Endothelial cell of umbilical vein (primary cell): Measurements from ENCODE around the gene FAM24A. TPM values are rescaled to one million over a fixed set of nuclear protein-coding genes. Genes with fewer than 3 reads are reported as not detected.

Source experiments
- BruUV-seq: library from RNA; stranded (reverse); fragments of 400-500 nt; replicated peaks from 2 replicates; lab custom pipeline; 2021; lab: Mats Ljungman, UMichigan
- CTCF ChIA-PET: fragments of 300-600, 350-600 bp; sonication (Branson Sonifier 250); formaldehyde crosslinking; loops from one replicate; lab custom pipeline; 2021; ENCODE audit warnings: antibody characterized with exemption, inconsistent platforms; lab: Charles Lee
- POLR2A ChIA-PET: fragments of 300-600, 350-600 bp; sonication (Branson Sonifier 250); formaldehyde crosslinking; loops from one replicate; lab custom pipeline; 2021; ENCODE audit warnings: antibody characterized with exemption, inconsistent platforms; lab: Charles Lee
- DNase-seq: peaks from one replicate; pipeline ENCODE4 v3.0.0-alpha.2; 2011; ENCODE audit warnings: low read depth, low spot score
- FAIRE-seq: peaks from 2 replicates; lab custom pipeline; 2011; peaks lifted over from hg19 to GRCh38; lab: Jason Lieb, UNC
- H2AFZ ChIP-seq: 2 replicates; pipeline ENCODE4 v1.6.0; 2012; ENCODE audit warnings: low read depth, low read length, control low read depth, inconsistent platforms
- H3K27ac ChIP-seq: 2 replicates; pipeline ENCODE4 v1.5.1; 2011; ENCODE audit warnings: low read depth, mild to moderate bottlenecking, control low read depth, low read length, moderate library complexity; ENCODE audit not compliant: insufficient read depth
- H3K27me3 ChIP-seq, 2 experiments: 2 replicates each; pipeline versions ENCODE4 v1.6.0 to v1.6.1; 2011; ENCODE audit warnings: low read length in 2 of 2, mixed read lengths in 1 of 2; ENCODE audit not compliant: control insufficient read depth in 2 of 2, insufficient read depth in 2 of 2
- H3K36me3 ChIP-seq, 2 experiments: 2 replicates in 1 of 2; 3 replicates in 1 of 2; pipeline ENCODE4 v1.5.1; 2011; ENCODE audit warnings: low read length in 2 of 2, mild to moderate bottlenecking in 1 of 2, moderate library complexity in 1 of 2; ENCODE audit not compliant: control insufficient read depth in 2 of 2, insufficient read depth in 2 of 2; ENCODE audit errors: extremely low read depth in 1 of 2
- H3K4me1 ChIP-seq: 3 replicates; pipeline ENCODE4 v1.5.1; 2011; ENCODE audit warnings: mild to moderate bottlenecking, low read length; ENCODE audit not compliant: control insufficient read depth, insufficient read depth; ENCODE audit errors: extremely low read depth
- H3K4me2 ChIP-seq: 2 replicates; pipeline ENCODE4 v1.6.1; 2011; ENCODE audit warnings: low read length, control low read depth, mixed read lengths; ENCODE audit not compliant: insufficient read depth
- H3K4me3 ChIP-seq, 3 experiments: fragments of 200-600 bp in 1 of 3; sonication (generic), shearing (Covaris generic) in 1 of 3; replicated peaks in 1 of 3; 2 replicates each; pipeline ENCODE4 v1.5.1; 2011 to 2016; ENCODE audit warnings: control low read depth in 3 of 3, low read length in 3 of 3, mild to moderate bottlenecking in 2 of 3, inconsistent platforms in 1 of 3, low read depth in 1 of 3, moderate library complexity in 1 of 3; ENCODE audit not compliant: insufficient read depth in 1 of 3
- H3K79me2 ChIP-seq: 2 replicates; pipeline ENCODE4 v1.6.0; 2012; ENCODE audit warnings: low read length, inconsistent platforms; ENCODE audit not compliant: control insufficient read depth, insufficient read depth
- H3K9ac ChIP-seq: replicated peaks from 2 replicates; pipeline ENCODE3; 2011; ENCODE audit warnings: low read length, control low read depth; ENCODE audit not compliant: insufficient read depth; ENCODE audit errors: extremely low read depth
- H3K9me1 ChIP-seq: replicated peaks from 3 replicates; pipeline ENCODE4 v1.6.0; 2011; ENCODE audit warnings: mild to moderate bottlenecking, low read length; ENCODE audit not compliant: control insufficient read depth, insufficient read depth; ENCODE audit errors: extremely low read depth
- H3K9me3 ChIP-seq: replicated peaks from 2 replicates; pipeline ENCODE4 v1.5.1; 2012; ENCODE audit warnings: low read length, inconsistent platforms; ENCODE audit not compliant: control insufficient read depth, insufficient read depth
- H4K20me1 ChIP-seq: replicated peaks from 2 replicates; pipeline ENCODE3; 2011; ENCODE audit warnings: mild to moderate bottlenecking, low read length; ENCODE audit not compliant: control insufficient read depth, insufficient read depth; ENCODE audit errors: extremely low read depth
- CTCF ChIP-seq, 2 donors: IDR thresholded peaks; 1 replicate in 1 of 2; 2 replicates in 1 of 2; pipeline ENCODE4 v1.5.1; 2011; ENCODE audit warnings: low read length in 2 of 2, mild to moderate bottlenecking in 2 of 2, moderate library complexity in 2 of 2, control low read depth in 1 of 2, inconsistent platforms in 1 of 2, low read depth in 1 of 2; ENCODE audit not compliant: insufficient read depth in 1 of 2; ENCODE audit errors: extremely low read depth in 1 of 2
- EZH2 ChIP-seq: IDR thresholded peaks from 2 replicates; pipeline ENCODE4 v1.6.1; 2012; ENCODE audit warnings: borderline replicate concordance, low read depth, mild to moderate bottlenecking, moderate library complexity, low read length, inconsistent platforms; ENCODE audit not compliant: severe bottlenecking
- FOS ChIP-seq: IDR thresholded peaks from 2 replicates; pipeline ENCODE4 v1.6.1; 2011; ENCODE audit warnings: mild to moderate bottlenecking, low read length, moderate library complexity, borderline replicate concordance; ENCODE audit not compliant: insufficient read depth
- GATA2 ChIP-seq: IDR thresholded peaks from 2 replicates; pipeline ENCODE4 v1.7.0; 2011; ENCODE audit warnings: low read depth, mild to moderate bottlenecking, moderate library complexity, mixed read lengths, low read length; ENCODE audit not compliant: insufficient read length, insufficient read depth
- JUN ChIP-seq: IDR thresholded peaks from 2 replicates; pipeline ENCODE4 v1.6.1; 2011; ENCODE audit warnings: borderline replicate concordance, low read depth; ENCODE audit not compliant: insufficient read length, insufficient read depth
- MAX ChIP-seq: IDR thresholded peaks from 2 replicates; pipeline ENCODE4 v1.6.1; 2011; ENCODE audit not compliant: insufficient read depth, insufficient read length
- MYC ChIP-seq: IDR thresholded peaks from one replicate; pipeline ENCODE4 v1.6.1; 2011; ENCODE audit warnings: mild to moderate bottlenecking, low read depth, low read length
- POLR2A ChIP-seq: IDR thresholded peaks from 2 replicates; pipeline ENCODE4 v1.6.1; 2012; ENCODE audit warnings: low read depth, mild to moderate bottlenecking, control low read depth, low read length
- POLR2AphosphoS5 ChIP-seq: IDR thresholded peaks from 2 replicates; pipeline ENCODE4 v1.6.1; 2012; ENCODE audit warnings: low read depth, mild to moderate bottlenecking, control low read depth, low read length, moderate library complexity; ENCODE audit not compliant: insufficient read depth
- dilution Hi-C: fragments of 300-500 bp; cut with MboI; formaldehyde crosslinking; loops from one replicate; pipeline ENCODE4 v1.15.0; 2019; ENCODE audit warnings: low sequenced_read_pairs; ENCODE audit not compliant: extremely low pct_ligation_motif_present
- intact Hi-C: fragments of 100-400 bp; cut with micrococcal nuclease; formaldehyde crosslinking; loops from one replicate; pipeline ENCODE4 v1.10.0; 2022
- polyA plus RNA-seq, 4 experiments: library from polyadenylated mRNA; depleted of rRNA in 3 of 4; stranded (reverse) in 3 of 4; unstranded in 1 of 4; fragments of >200 nt; gene quantifications; 2 replicates each; pipeline versions ENCODE4 v1.2.1 to v1.2.3, GENCODE V29; 2011 to 2012; ENCODE audit warnings: missing spikeins in 1 of 4
- total RNA-seq: library from RNA; stranded (reverse); gene quantifications from 2 replicates; pipeline ENCODE4 v1.2.3, GENCODE V29; 2021

The FAM24A gene
- total and polyA plus RNA-seq, 2 donors (not counting 3 experiments of a cell fraction or from before 2014, with no cell fraction given) = not detected

- Histone ChIP-seq H3K9ac (no peak overlapping the region), H3K27ac (no peak overlapping the region), H3K4me3 (no peak overlapping the region), H2AFZ (no peak overlapping the region), H4K20me1 (no peaks in the 10 kb centered on the region), H3K36me3 (peaks cover 0 to 3% of the 10 kb centered on the region in 2 experiments), H3K9me1 (no peaks in the 10 kb centered on the region), H3K4me1 (peaks cover 26% of the 10 kb centered on the region), H3K9me3 (no peaks in the 10 kb centered on the region), H3K27me3 (no peaks in the 10 kb centered on the region), H3K79me2 (peaks cover 69% of the 10 kb centered on the region), H3K4me2 (no peak overlapping the region)
- BruUV-seq = no TSS peak
- ChIA-PET POLR2A (no interaction called here), CTCF (no interaction called here)
- intact Hi-C loops (no loop called here), dilution Hi-C loops (no loop called here)
- TF ChIP-seq GATA2 = no peak
- no peak for TF ChIP-seq POLR2A
- TF ChIP-seq JUN = no peak
- no peak for TF ChIP-seq FOS
- TF ChIP-seq POLR2AphosphoS5 = no peak
- TF ChIP-seq EZH2 = no peak
- no peak for TF ChIP-seq MYC
- no peak for TF ChIP-seq MAX
- no peak for TF ChIP-seq CTCF (IDR thresholded peaks at IDR 0.05; ENCODE audit: extremely low read depth in 1 of 2, insufficient read depth in 1 of 2, low read depth in 1 of 2, low read length in 2 of 2)
- DNase-seq = no peak
- FAIRE-seq = no peak
Measured at GRCh38 chr10:122876467-122876855, 33.9 kb upstream of the FAM24A start.
